CD4-positive, alpha-beta T cell treated with Interleukin-10 for 1 hour (primary cell): Measurements from ENCODE around the gene DES.

Source experiments
- DNase-seq: peaks from one replicate; pipeline ENCODE4 v3.0.0-alpha.2; 2020

The DES gene

GRCh38 chr2:219441451-219442255 lies 23.5 kb downstream of the DES start:
- peak; percentile 66 for DNase-seq

- DNase-seq, result no peak
Measured at GRCh38 chr2:219442256-219443015, 24.3 kb downstream of the DES start.

- DNase-seq, result no peak
Measured at GRCh38 chr2:219443016-219443696, 25.0 kb downstream of the DES start.

DNA sequence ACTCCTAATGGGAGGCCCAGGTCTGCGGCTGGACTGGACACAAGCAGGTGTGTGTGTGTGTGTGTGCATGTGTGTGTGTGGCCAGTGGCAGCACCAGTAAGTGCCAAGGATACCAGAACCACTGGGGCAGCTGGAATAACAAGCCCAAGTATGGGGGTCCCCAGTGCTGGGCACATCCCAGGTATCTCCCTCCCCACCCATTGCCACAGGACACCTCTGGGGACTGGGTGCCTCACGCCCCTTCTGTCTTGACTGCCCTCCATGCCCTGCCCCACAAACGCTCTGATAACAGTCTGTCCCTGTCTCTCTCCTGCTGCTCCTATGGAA lies 25.5 kb downstream of the DES start:
- DNase-seq, result no peak

GRCh38 chr2:219444566-219445091 lies 26.5 kb downstream of the DES start:
- DNase-seq, result no peak

- no peak for DNase-seq
Measured at GRCh38 chr2:219445220-219445640, 27.1 kb downstream of the DES start.

- DNase-seq, result no peak
Measured at GRCh38 chr2:219446101-219446504, 27.9 kb downstream of the DES start.

GRCh38 chr2:219446689-219447088 lies 28.5 kb downstream of the DES start:
- no peak for DNase-seq

- no peak for DNase-seq
Measured at GRCh38 chr2:219447242-219448098, 29.3 kb downstream of the DES start.

DNA sequence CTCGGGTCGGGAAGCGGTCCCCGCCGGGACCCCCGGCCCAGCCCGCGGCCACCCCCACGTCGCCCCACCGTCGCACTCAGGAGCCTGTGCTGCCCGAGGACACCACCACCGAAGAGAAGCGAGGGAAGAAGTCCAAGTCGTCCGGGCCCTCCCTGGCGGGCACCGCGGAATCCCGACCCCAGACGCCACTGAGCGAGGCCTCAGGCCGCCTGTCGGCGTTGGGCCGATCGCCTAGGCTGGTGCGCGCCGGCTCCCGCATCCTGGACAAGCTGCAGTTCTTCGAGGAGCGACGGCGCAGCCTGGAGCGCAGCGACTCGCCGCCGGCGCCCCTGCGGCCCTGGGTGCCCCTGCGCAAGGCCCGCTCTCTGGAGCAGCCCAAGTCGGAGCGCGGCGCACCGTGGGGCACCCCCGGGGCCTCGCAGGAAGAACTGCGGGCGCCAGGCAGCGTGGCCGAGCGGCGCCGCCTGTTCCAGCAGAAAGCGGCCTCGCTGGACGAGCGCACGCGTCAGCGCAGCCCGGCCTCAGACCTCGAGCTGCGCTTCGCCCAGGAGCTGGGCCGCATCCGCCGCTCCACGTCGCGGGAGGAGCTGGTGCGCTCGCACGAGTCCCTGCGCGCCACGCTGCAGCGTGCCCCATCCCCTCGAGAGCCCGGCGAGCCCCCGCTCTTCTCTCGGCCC lies 30.1 kb downstream of the DES start:
- no peak for DNase-seq

GRCh38 chr2:219448776-219449341 lies 30.7 kb downstream of the DES start:
- no peak for DNase-seq

DNA sequence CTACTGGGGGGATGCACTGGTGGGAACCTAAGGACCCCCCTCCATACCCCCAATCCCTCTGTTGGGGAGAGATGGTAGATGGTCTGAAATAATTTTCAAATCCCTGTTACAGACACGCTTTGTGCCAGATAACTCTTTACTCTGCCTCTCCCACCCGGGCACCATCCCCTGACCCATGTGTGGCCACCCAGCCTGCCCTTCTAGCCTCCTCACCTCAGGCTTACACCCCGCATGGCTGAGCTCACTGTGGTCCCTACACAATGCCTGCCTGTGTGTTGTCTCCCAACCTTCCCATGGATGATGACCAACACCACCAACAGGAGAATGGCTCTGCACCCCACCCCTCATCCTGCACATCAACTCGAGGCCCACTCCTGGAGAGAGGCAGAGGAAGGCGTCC lies 31.4 kb downstream of the DES start:
- DNase-seq, result no peak

GRCh38 chr2:219451661-219452360 lies 33.6 kb downstream of the DES start:
- DNase-seq, result no peak

DNA sequence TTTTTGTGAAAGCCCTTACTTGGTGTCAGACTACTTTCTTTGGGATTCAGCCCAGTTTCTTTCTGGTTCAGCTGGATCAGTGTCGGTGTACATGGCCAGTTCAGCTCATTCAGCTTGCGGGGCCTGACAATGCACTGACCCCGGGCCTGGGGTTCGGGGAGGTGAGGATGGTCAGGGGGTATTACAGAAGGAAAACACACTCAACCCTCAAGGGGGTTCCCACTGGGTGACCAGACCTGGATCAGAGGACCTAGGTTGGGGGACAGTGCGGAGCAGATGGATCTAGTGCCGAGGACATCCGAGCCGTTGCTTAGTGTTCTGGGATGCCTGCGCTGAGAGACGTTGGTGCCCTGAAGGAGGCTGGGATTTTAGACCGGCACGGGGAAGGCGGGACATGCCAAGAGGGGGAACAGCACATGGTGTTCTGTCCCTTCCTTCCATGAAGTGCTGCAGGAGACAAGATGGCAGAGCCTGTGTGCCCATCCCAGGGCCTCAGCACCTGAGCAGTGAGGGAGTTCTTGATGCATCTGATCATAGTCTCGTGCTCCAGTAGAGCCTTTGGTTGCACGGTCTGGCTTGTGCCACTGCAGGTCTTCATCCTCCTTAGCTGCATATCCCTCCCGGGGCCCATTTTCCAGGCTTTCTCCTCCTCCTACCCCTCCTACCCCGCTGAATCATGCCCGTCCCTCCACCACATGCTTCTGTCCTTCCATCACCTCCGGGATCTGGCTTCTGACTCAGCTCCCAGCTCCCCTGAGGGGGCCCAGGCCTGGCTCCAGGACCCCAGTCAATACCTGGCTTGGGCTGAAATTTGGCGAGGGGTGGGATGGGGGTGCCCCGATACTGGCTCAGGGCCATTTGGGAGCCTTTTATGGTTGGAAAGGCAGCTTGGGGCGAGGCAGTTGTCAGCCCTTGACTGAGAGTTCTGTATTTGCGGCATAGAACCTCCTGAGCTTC lies 34.5 kb downstream of the DES start:
- no peak for DNase-seq

DNA sequence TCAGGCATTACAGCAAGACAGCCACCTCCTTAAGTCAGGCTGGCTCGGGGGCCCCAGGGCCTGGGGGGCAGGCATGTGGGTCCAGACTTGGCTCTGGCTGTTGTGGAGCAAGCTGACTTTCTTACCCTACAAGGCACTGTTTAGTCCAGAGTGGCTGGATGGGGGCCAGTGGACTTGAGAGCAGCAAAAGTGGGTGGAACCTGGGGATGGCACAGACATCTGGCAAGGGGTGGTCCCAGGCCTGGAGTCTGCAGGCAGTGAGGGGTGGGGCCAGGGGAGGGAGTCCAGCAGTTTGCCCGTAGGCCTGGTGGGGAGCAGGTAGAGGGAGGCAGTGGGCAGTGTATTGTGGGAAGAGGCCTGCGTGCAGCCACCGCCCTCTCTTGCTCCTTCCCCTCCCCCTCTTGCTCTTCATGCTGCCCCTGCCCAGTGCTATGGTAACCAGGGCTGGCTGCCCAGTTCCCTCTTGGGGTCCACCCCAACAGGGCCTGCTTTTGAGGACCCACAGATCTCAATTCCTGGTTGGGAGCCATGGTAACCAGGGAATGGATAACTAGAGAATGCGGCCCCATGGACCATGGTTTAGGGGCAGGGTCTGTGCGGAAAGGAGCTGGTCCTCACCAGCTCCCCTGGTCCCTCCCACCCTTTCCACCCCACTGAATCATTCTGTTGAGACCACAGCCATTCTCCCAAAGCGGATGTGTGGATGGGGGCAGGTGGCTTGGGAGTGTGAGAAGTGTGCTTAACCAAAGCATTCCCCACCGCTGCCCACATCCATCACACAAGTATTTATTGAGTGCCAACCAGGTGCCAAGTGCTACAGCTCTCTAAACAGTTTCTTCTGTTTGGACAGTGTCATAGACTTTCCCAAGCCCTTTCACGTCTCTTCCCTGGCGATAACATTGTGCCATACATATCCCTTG lies 35.8 kb downstream of the DES start:
- DNase-seq, result no peak

GRCh38 chr2:219455581-219455980 lies 37.4 kb downstream of the DES start:
- no peak for DNase-seq

DNA sequence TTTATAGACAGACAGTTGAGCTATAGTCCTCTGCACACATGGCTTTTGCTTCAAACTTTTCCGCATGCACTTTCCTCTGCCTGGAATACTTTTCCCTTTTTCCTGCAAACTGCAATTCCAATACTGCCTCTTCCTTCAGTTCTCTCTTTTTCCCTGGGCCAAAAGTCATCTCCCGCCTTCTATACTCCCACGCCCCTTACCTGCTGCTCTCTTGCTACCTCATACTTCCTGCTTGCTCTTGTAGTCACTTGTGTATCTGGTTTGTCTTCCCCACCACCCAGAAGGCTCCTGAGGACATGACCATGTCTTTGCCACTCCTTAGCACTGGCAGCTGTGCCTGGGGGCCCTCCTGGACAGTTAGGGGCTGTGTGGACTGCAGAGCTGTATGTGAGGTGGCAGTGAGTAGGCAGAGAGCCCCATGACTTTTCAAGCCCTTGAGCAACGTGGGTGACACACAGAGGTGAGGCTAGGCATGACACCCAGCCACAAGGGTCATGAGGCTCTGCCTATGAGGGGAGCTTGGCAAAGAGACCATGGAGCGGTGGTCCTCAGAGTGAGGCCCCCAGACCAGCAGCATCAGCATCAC lies 39.7 kb downstream of the DES start:
- DNase-seq, result no peak

DNA sequence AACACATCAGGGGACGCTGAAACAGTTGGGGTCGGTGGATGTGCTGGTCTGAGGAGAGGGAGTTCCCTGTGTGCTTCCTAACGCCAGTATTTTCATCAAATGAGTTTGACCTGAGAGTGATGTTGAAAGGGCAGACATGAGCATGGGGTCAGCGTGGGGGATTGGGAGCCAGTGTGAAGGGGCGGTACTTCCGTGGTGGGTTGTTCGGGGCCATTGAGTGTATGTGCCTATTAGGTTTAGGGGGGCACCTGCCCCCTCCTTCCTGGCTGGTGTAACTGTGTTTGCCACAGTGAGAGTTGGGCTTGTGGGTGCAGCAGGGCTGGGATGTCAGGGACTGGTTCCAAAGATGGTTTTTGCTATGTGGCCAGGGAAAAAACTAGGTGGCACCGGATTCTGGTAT lies 40.8 kb downstream of the DES start:
- DNase-seq, result no peak
